HL-60 (cell line): ENCODE data around the gene CES4A.

ENCODE experiments used
- CTCF ChIP-seq: IDR thresholded peaks from one replicate; pipeline ENCODE4 v1.5.1; 2011; ENCODE audit warnings: low read length, control low read depth, inconsistent platforms; ENCODE audit not compliant: insufficient read depth
- GABPA ChIP-seq: IDR thresholded peaks from 2 replicates; pipeline ENCODE4 v1.6.1; 2012; ENCODE audit warnings: low read depth
- POLR2AphosphoS5 ChIP-seq: IDR thresholded peaks from 2 replicates; pipeline ENCODE4 v1.6.1; 2012; ENCODE audit warnings: low read depth
- REST ChIP-seq: IDR thresholded peaks from 2 replicates; pipeline ENCODE4 v1.6.1; 2012; ENCODE audit warnings: low read depth; ENCODE audit not compliant: insufficient replicate concordance
- SPI1 ChIP-seq: IDR thresholded peaks from 2 replicates; pipeline ENCODE4 v1.6.1; 2012; ENCODE audit warnings: low read depth, mild to moderate bottlenecking, borderline replicate concordance

DNA sequence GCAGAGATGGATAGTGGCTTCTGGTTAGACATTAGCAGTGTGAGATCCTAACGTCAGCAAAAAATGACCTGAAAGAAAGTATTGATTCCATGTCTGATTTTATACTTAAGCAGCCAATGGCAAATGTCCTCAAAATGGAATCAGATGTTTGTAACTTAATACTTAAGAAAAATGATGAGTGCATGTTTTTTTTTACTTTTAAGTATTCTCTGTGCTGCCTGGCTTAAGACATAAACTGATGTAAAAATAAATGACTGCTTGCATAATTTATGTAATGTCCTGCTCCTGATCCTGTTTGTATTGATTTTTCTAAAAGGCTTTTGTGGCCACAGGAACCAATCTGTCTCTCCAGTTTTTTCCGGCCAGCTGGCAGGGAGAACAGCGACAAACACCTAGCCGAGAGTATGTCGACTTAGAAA is 47.9 kb downstream of the CES4A start:
- TF ChIP-seq CTCF (no peak), REST (no peak), POLR2AphosphoS5 (no peak), GABPA (no peak), SPI1 (no peak)
